Neural progenitor cell (in vitro differentiated cells): Measurements from ENCODE around the gene ALDOA. TPM values are rescaled to one million over a fixed set of nuclear protein-coding genes. Genes with fewer than 3 reads are reported as not detected.
A peak's percentile ranks its signal among the peaks of the same experiment; 100 is the strongest.

Experiments used
- DNase-seq: peaks from one replicate; pipeline ENCODE4 v3.0.0-alpha.2; 2016; ENCODE audit warnings: low spot score
- H2AFZ ChIP-seq: fragments of 200-600 bp; sonication (generic); replicated peaks from 2 replicates; pipeline ENCODE4 v1.6.1; 2016; ENCODE audit warnings: antibody characterized with exemption
- H3F3A ChIP-seq: fragments of 200-600 bp; sonication (generic); 2 replicates; pipeline ENCODE4 v1.6.1; 2016; ENCODE audit warnings: antibody characterized with exemption, low read depth
- H3K27ac ChIP-seq: fragments of 200-600 bp; sonication (generic); 2 replicates; pipeline ENCODE4 v1.5.1; 2016; ENCODE audit warnings: mild to moderate bottlenecking
- H3K27me3 ChIP-seq: fragments of 200-600 bp; sonication (generic); 2 replicates; pipeline ENCODE4 v1.6.1; 2016; ENCODE audit warnings: mild to moderate bottlenecking, moderate library complexity
- H3K36me3 ChIP-seq: fragments of 200-600 bp; sonication (generic); 2 replicates; pipeline ENCODE4 v1.5.1; 2016
- H3K4me1 ChIP-seq: fragments of 200-600 bp; sonication (generic); 2 replicates; pipeline ENCODE4 v1.6.1; 2016; ENCODE audit warnings: mixed run types
- H3K4me2 ChIP-seq: fragments of 200-600 bp; sonication (generic); 2 replicates; pipeline ENCODE4 v1.6.1; 2016
- H3K4me3 ChIP-seq: fragments of 200-600 bp; sonication (generic); 2 replicates; pipeline ENCODE4 v1.5.1; 2016
- H3K79me2 ChIP-seq: fragments of 200-600 bp; sonication (generic); 2 replicates; pipeline ENCODE4 v1.6.1; 2016; ENCODE audit warnings: low read depth
- H3K9ac ChIP-seq: fragments of 200-600 bp; sonication (generic); 2 replicates; pipeline ENCODE4 v1.6.1; 2016
- H3K9me3 ChIP-seq: fragments of 200-600 bp; sonication (generic); 2 replicates; pipeline ENCODE4 v1.5.1; 2016; ENCODE audit warnings: low read depth
- H4K20me1 ChIP-seq: fragments of 200-600 bp; sonication (generic); 2 replicates; pipeline ENCODE4 v1.6.1; 2016; ENCODE audit warnings: low read depth
- H3K27ac Mint-ChIP-seq: 3 replicates; pipeline ENCODE4 v1.8.0; 2021; ENCODE audit warnings: mixed read lengths
- H3K27me3 Mint-ChIP-seq: 2 replicates; pipeline ENCODE4 v1.8.0; 2022; ENCODE audit warnings: low read depth, mild to moderate bottlenecking, inconsistent platforms, moderate library complexity, mixed read lengths; ENCODE audit not compliant: insufficient read depth
- H3K36me3 Mint-ChIP-seq: 3 replicates; pipeline ENCODE4 v1.8.0; 2021; ENCODE audit warnings: mixed read lengths
- H3K4me1 Mint-ChIP-seq: 3 replicates; pipeline ENCODE4 v1.8.0; 2021; ENCODE audit warnings: mixed read lengths
- H3K4me3 Mint-ChIP-seq: 3 replicates; pipeline ENCODE4 v1.8.0; 2021; ENCODE audit warnings: mild to moderate bottlenecking, moderate library complexity, mixed read lengths
- H3K9me3 Mint-ChIP-seq: 3 replicates; pipeline ENCODE4 v1.8.0; 2020; ENCODE audit warnings: mixed read lengths
- CTCF ChIP-seq: fragments of 200-600 bp; sonication (generic); IDR thresholded peaks from 2 replicates; pipeline ENCODE4 v1.5.1; 2017; ENCODE audit warnings: antibody characterized with exemption, mild to moderate bottlenecking
- EZH2 ChIP-seq: fragments of 200-600 bp; sonication (generic); IDR thresholded peaks from 2 replicates; pipeline ENCODE4 v1.6.1; 2017; ENCODE audit warnings: antibody characterized with exemption, mild to moderate bottlenecking, moderate library complexity
- EZH2phosphoT487 ChIP-seq: fragments of 200-600 bp; sonication (generic); IDR thresholded peaks from 2 replicates; pipeline ENCODE4 v1.6.1; 2017; ENCODE audit warnings: antibody characterized with exemption
- total RNA-seq: library from RNA; depleted of rRNA; stranded (reverse); fragments of >200 nt; gene quantifications from 2 replicates; pipeline ENCODE4 v1.2.3, GENCODE V29; 2015; ENCODE audit warnings: low replicate concordance

ALDOA gene
- total RNA-seq, 1 donor from 2014 or later: 469 TPM

GRCh38 chr16:30024451-30024850, 41.1 kb upstream of the ALDOA start:
- no peaks in the 10 kb centered on the region for H3K9me3 Mint-ChIP-seq
- Histone ChIP-seq H3F3A (peaks cover 7% of the 10 kb centered on the region), H3K4me3 (no peak overlapping the region), H2AFZ (no peak overlapping the region), H3K27ac (no peak overlapping the region), H3K9ac (no peak overlapping the region), H3K9me3 (no peaks in the 10 kb centered on the region), H4K20me1 (peaks cover 28% of the 10 kb centered on the region), H3K79me2 (no peaks in the 10 kb centered on the region), H3K36me3 (no peaks in the 10 kb centered on the region), H3K4me1 (peaks cover 9% of the 10 kb centered on the region), H3K27me3 (peaks cover 8% of the 10 kb centered on the region), H3K4me2 (no peak overlapping the region)
- DNase-seq: no peak
- H3K4me3 Mint-ChIP-seq: no peak overlapping the region
- peak overlapping the region; percentile 82 for H3K27ac Mint-ChIP-seq
- H3K4me1 Mint-ChIP-seq: peaks cover 19% of the 10 kb centered on the region
- H3K36me3 Mint-ChIP-seq: no peaks in the 10 kb centered on the region
- TF ChIP-seq EZH2phosphoT487: no peak
- no peak for TF ChIP-seq CTCF
- no peak for TF ChIP-seq EZH2
- H3K27me3 Mint-ChIP-seq: peaks cover 17% of the 10 kb centered on the region

- no peak overlapping the region for H2AFZ ChIP-seq
- no peaks in the 10 kb centered on the region for H3K9me3 ChIP-seq
- no peak overlapping the region for H3K27ac ChIP-seq
- no peak for DNase-seq
- H3K4me2 ChIP-seq: no peak overlapping the region
- Mint-ChIP-seq H3K27me3 (peaks cover 15% of the 10 kb centered on the region), H3K4me1 (peaks cover 26% of the 10 kb centered on the region), H3K9me3 (no peaks in the 10 kb centered on the region), H3K36me3 (no peaks in the 10 kb centered on the region), H3K27ac (no peak overlapping the region), H3K4me3 (no peak overlapping the region)
- H3K4me3 ChIP-seq: no peak overlapping the region
- H3K27me3 ChIP-seq: peaks cover 8% of the 10 kb centered on the region
- TF ChIP-seq EZH2phosphoT487 (no peak), CTCF (no peak), EZH2 (no peak)
- H3K9ac ChIP-seq: no peak overlapping the region
- H3K79me2 ChIP-seq: no peaks in the 10 kb centered on the region
- H3F3A ChIP-seq: peaks cover 10% of the 10 kb centered on the region
- H3K4me1 ChIP-seq: peaks cover 9% of the 10 kb centered on the region
- no peaks in the 10 kb centered on the region for H3K36me3 ChIP-seq
- H4K20me1 ChIP-seq: peaks cover 35% of the 10 kb centered on the region
Observed at GRCh38 chr16:30025156-30025555, 40.4 kb upstream of the ALDOA start.

GRCh38 chr16:30025574-30025973, 40.0 kb upstream of the ALDOA start:
- no peak overlapping the region for H3K4me3 ChIP-seq
- no peaks in the 10 kb centered on the region for H3K9me3 ChIP-seq
- peaks cover 28% of the 10 kb centered on the region for H3K4me1 Mint-ChIP-seq
- H3K36me3 Mint-ChIP-seq: no peaks in the 10 kb centered on the region
- peaks cover 9% of the 10 kb centered on the region for H3K4me1 ChIP-seq
- peaks cover 37% of the 10 kb centered on the region for H4K20me1 ChIP-seq
- H3K27ac ChIP-seq: no peak overlapping the region
- H2AFZ ChIP-seq: no peak overlapping the region
- no peaks in the 10 kb centered on the region for H3K9me3 Mint-ChIP-seq
- peaks cover 13% of the 10 kb centered on the region for H3K27me3 Mint-ChIP-seq
- H3F3A ChIP-seq: peaks cover 10% of the 10 kb centered on the region
- H3K9ac ChIP-seq: no peak overlapping the region
- no peak overlapping the region for H3K4me3 Mint-ChIP-seq
- no peak overlapping the region for H3K4me2 ChIP-seq
- no peak for DNase-seq
- H3K27ac Mint-ChIP-seq: no peak overlapping the region
- H3K36me3 ChIP-seq: no peaks in the 10 kb centered on the region
- no peaks in the 10 kb centered on the region for H3K79me2 ChIP-seq
- peaks cover 5% of the 10 kb centered on the region for H3K27me3 ChIP-seq
- TF ChIP-seq EZH2phosphoT487 (no peak), EZH2 (no peak), CTCF (no peak)
